GM18868 (cell line): ENCODE results near the gene DCAF12.
"Not testable (repeated sequence)": the region's sequence is repeated elsewhere in the genome, so short reads cannot be mapped to it uniquely, and the experiment has no call there.

Experiments used
- ATAC-seq: cut with Tn5 transposase; IDR thresholded peaks from one replicate; pipeline ENCODE4 v1.9.1; 2021; ENCODE audit warnings: mild to moderate bottlenecking, moderate library complexity; ENCODE audit not compliant: unreplicated experiment

Gene DCAF12

GRCh38 chr9:34126207-34127034, at the start of gene DCAF12:
Gene DCAF12, minus strand, starts transcription at chr9:34126698. Its CDS starts 267 bp downstream, at chr9:34126431.
- peak; percentile 88 for ATAC-seq

DNA sequence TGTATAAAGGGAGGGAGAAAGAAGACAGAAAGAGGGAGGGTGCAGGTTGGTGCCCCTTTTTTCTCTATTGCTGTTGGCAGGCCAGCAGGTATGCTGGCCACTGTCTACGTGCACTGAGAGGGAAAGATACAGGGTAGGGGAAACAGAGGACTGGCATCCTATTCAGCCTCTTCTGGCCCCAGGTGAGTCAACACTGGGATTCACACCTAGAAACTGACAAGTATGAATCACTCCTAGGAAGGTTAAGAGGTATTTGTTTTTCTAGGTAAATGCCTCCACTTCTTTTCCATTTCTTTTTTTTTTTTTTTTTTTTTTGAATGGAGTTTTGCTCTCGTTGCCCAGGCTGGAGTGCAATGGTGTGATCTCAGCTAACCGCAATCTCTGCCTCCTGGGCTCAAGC, 49.6 kb upstream of the DCAF12 start:
- ATAC-seq, result no peak

DNA sequence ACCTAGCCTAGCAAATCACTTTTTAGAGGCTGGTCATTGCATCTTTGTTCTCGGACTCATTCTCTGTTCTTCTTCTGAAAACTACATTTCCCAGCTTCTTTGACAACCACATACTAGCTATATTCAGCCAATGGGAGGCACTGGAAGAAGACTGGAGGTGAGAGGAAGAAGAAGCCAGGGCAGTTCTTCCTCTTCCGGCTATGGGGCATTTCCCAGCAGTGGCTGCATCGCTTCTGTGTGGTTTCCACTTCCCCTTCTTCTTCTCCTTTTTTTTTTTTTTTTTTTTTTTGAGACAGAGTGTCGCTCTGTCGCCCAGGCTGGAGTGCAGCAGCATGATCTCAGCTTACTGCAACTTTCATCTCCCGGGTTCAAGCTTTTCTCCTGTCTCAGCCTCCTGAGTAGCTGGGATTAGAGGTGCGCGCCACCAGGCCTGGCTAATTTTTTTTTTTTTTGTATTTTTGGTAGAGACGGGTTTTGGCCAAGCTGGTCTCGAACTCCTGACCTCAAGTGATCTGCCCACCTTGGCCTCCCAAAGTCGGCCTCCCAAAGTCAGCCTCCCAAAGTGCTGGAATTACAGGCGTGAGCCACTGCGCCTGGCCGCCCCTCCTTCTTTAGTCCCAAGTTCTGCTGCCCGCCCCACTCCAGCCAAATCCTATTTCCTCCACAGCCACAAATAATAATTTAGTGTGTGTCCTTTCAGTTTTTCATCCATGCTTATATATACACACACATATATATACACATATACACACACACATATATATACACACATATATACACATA, 45.4 kb upstream of the DCAF12 start:
- peak; percentile 80 for ATAC-seq

GRCh38 chr9:34170237-34170991, 43.9 kb upstream of the DCAF12 start:
- ATAC-seq, result no peak

DNA sequence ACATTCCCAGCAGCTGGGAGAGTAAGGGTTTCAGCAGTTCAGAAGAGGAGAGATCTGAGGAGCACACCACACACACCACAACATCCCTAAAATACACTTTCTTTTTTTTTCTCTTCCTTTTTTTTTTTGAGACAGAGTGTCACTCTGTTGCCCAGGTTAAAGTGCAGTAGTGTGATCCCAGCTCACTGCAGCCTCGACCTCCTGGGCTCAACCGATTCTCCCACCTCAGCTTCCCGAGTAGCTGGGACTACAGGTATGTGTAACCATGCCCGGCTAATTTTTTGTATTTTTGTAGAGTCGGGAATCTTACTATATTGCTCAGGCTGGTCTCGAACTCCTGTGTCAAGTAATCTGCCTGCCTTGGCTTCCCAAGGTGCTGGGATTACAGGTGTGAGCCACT, 42.6 kb upstream of the DCAF12 start:
- no peak for ATAC-seq

GRCh38 chr9:34163434-34163833, 36.9 kb upstream of the DCAF12 start:
- no peak for ATAC-seq

GRCh38 chr9:34158362-34158869, 31.9 kb upstream of the DCAF12 start:
- ATAC-seq, result no peak

GRCh38 chr9:34157898-34158297, 31.4 kb upstream of the DCAF12 start:
- no peak for ATAC-seq

DNA sequence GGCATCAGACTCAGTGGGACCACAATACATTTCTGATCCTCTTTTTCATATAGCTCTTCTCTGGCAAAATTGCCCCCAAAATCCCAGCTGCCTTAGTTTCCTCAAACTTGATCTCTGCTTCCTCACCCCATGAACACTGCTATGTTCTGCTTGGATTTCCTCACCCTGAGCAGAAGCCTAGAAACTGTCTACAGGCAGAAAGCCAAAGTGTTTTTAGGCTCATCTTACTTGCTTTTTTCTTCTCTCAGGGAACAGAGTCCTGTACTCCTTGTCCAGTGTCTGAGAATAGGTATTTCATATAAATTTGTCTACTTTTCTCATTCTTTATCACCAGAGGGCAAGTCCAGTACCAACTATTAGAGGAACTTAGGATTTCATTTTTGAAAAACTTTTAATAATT, 30.8 kb upstream of the DCAF12 start:
- ATAC-seq, result no peak

- ATAC-seq, result no peak
Observed at GRCh38 chr9:34154057-34154456, 27.6 kb upstream of the DCAF12 start.

DNA sequence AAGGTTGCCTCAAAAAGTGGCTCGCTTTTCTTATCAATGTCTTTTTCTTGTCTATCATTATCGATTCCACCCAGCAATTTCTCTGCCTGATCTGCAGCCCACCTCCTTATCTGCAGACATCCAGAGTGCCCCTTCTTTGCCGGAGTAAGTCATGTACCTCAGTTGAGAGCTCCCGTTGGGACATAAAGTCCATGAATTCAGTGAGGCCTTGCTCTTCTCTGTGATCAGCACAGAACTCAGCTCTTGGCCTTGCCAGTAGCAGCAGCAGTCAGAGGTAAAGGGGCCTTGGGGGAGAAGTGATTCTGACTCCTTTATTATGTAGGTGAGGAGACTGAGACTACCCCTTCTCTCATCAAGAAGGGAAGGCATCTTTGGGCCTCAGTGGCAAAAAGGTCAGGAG, 24.9 kb upstream of the DCAF12 start:
- no peak for ATAC-seq

GRCh38 chr9:34145165-34145564, 18.7 kb upstream of the DCAF12 start:
- no peak for ATAC-seq

DNA sequence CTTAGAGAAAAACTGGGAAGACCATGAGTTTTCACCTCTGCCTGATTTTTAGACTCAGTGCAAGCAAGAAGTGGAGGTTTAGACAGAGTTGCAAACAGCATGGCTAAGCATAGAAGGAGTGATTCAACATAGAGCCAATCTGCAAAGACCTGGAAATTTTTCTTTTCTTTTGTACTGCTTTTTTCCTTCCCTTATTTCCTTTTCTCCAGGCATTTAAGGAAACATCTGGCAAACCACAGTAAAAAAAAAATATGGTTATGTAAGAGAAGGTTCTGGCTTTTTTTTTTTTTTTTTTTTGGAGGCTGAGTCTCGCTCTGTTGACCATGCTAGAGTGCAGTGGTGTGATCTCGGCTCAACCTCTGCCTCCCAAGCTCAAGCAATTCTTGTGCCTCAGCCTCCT, 16.6 kb upstream of the DCAF12 start:
- no peak for ATAC-seq

DNA sequence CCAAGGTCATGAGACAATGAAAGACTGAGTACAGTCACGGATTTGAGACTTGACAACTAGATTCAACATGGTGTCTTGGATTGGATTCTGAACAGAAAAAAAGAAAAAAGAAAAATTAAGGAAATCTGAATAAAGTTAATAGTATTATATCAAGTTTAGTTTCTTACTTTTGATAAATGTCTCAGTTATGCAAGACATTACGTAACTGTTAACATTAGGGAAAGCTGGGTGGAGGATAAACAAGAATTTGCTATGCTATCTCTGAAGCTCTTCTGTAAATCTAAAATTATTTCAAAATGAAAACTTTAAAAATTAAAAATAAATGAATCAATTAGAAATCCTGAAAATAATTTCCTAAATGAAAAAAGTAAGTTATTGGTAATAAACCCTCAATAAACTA, 14.4 kb upstream of the DCAF12 start:
- no peak for ATAC-seq

DNA sequence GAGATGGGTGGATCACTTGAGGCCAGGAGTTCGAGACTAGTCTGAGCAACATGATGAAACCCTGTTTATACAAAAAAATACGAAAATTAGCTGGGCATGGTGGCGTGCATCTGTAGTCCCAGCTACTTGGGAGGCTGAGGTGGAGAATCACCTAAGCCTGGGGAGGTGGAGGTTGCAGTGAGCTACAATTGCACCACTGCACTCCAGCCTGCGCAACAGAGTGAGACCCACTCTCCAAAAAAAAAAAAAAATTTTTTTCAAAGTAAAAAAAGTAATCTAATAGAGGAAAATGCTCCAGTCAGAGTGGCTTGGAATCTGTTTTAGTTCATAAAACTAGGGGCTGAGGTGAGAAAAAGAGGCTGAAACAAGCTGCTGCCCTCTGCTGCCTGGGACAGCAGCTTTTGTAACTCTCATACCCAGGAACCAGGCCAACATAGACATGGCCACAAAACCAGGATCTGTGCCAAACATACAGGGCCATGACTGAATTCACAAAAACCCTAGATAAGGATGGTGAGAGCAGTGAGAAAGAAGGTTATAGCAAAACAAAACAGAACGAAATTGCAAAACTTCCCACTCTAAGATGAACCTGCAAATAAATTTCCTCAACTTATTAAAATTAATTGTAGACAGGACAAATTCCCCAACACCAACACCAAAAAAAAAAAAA, 13.1 kb upstream of the DCAF12 start:
- no peak for ATAC-seq

- not testable (repeated sequence) for ATAC-seq
Observed at GRCh38 chr9:34138644-34139043, 12.1 kb upstream of the DCAF12 start.

GRCh38 chr9:34134521-34134920, 8.0 kb upstream of the DCAF12 start:
- no peak for ATAC-seq

GRCh38 chr9:34133436-34133949, 7.0 kb upstream of the DCAF12 start:
- no peak for ATAC-seq

- no peak for ATAC-seq
Observed at GRCh38 chr9:34131571-34131970, 5.1 kb upstream of the DCAF12 start.
